Mesenchymal stem cell (in vitro differentiated cells and primary cell): Measurements from ENCODE around the gene GRIN1.

ENCODE experiments used
- DNase-seq: peaks from one replicate; pipeline ENCODE4 v3.0.0-alpha.2; 2013
- H2AFZ ChIP-seq: one replicate; pipeline ENCODE4 v1.6.1; 2013; ENCODE audit warnings: low read depth, mild to moderate bottlenecking, control low read depth, inconsistent platforms, low read length, moderate library complexity
- H2AK5ac ChIP-seq: 2 replicates; pipeline ENCODE4 v1.6.1; 2013; ENCODE audit warnings: low read length, moderate library complexity, mild to moderate bottlenecking, inconsistent platforms; ENCODE audit not compliant: severe bottlenecking
- H2BK120ac ChIP-seq: one replicate; pipeline ENCODE4 v1.6.1; 2013; ENCODE audit warnings: low read depth, mild to moderate bottlenecking, inconsistent platforms, low read length, moderate library complexity
- H2BK12ac ChIP-seq, 2 experiments: one replicate each; pipeline ENCODE4 v1.6.1; 2013; ENCODE audit warnings: inconsistent platforms in 2 of 2, low read length in 2 of 2, mild to moderate bottlenecking in 2 of 2, moderate library complexity in 2 of 2, control low read depth in 1 of 2
- H2BK15ac ChIP-seq: one replicate; pipeline ENCODE4 v1.6.1; 2013; ENCODE audit warnings: mild to moderate bottlenecking, low read depth, inconsistent platforms; ENCODE audit not compliant: poor library complexity, severe bottlenecking
- H2BK5ac ChIP-seq: 2 replicates; pipeline ENCODE4 v1.6.1; 2013; ENCODE audit warnings: low read depth, mild to moderate bottlenecking, low read length, control low read depth, inconsistent platforms; ENCODE audit not compliant: poor library complexity, severe bottlenecking
- H3K14ac ChIP-seq, 2 experiments: one replicate each; pipeline ENCODE4 v1.6.1; 2013; ENCODE audit warnings: inconsistent platforms in 2 of 2, low read length in 2 of 2, control low read depth in 1 of 2, mild to moderate bottlenecking in 1 of 2, moderate library complexity in 1 of 2
- H3K18ac ChIP-seq, 2 experiments: one replicate each; pipeline ENCODE4 v1.6.1; 2013; ENCODE audit warnings: inconsistent platforms in 2 of 2, low read length in 2 of 2, control low read depth in 1 of 2, low read depth in 1 of 2, mild to moderate bottlenecking in 1 of 2
- H3K23ac ChIP-seq, 2 experiments: one replicate each; pipeline ENCODE4 v1.6.1; 2013; ENCODE audit warnings: inconsistent platforms in 2 of 2, low read length in 2 of 2, mild to moderate bottlenecking in 2 of 2, moderate library complexity in 2 of 2, control low read depth in 1 of 2
- H3K27ac ChIP-seq: 2 replicates; pipeline ENCODE4 v1.5.1; 2013; ENCODE audit warnings: mild to moderate bottlenecking, moderate library complexity, low read length, control low read depth, inconsistent platforms; ENCODE audit not compliant: poor library complexity, severe bottlenecking
- H3K27me3 ChIP-seq, 2 experiments: 2 replicates each; pipeline versions ENCODE4 v1.6.1 to v1.7.0; 2013; ENCODE audit warnings: low read length in 2 of 2, mild to moderate bottlenecking in 2 of 2, moderate library complexity in 2 of 2, control low read depth in 1 of 2, inconsistent platforms in 1 of 2; ENCODE audit not compliant: control insufficient read depth in 1 of 2, insufficient read depth in 1 of 2
- H3K36me3 ChIP-seq, 2 experiments: 2 replicates each; pipeline versions ENCODE4 v1.6.1 to v1.7.0; 2013; ENCODE audit warnings: low read length in 2 of 2, control low read depth in 1 of 2, inconsistent platforms in 1 of 2, low read depth in 1 of 2, mild to moderate bottlenecking in 1 of 2; ENCODE audit not compliant: insufficient read depth in 2 of 2, control insufficient read depth in 1 of 2
- H3K4ac ChIP-seq, 2 experiments: one replicate each; pipeline ENCODE4 v1.6.1; 2013; ENCODE audit warnings: inconsistent platforms in 2 of 2, low read length in 2 of 2, mild to moderate bottlenecking in 2 of 2, moderate library complexity in 2 of 2, control low read depth in 1 of 2, low read depth in 1 of 2
- H3K4me1 ChIP-seq: 2 replicates; pipeline ENCODE4 v1.6.1; 2013; ENCODE audit warnings: low read depth, low read length, control low read depth; ENCODE audit not compliant: control insufficient read depth, insufficient read depth
- H3K4me2 ChIP-seq: 2 replicates; pipeline ENCODE4 v1.6.1; 2013; ENCODE audit warnings: low read length, mild to moderate bottlenecking, inconsistent platforms; ENCODE audit not compliant: poor library complexity, severe bottlenecking
- H3K4me3 ChIP-seq, 2 experiments: 2 replicates each; pipeline versions ENCODE4 v1.5.1 to v1.7.0; 2013; ENCODE audit warnings: low read length in 2 of 2, mild to moderate bottlenecking in 2 of 2, control low read depth in 1 of 2, low read depth in 1 of 2; ENCODE audit not compliant: insufficient read depth in 1 of 2
- H3K79me1 ChIP-seq: replicated peaks from 2 replicates; pipeline ENCODE4 v1.6.1; 2013; ENCODE audit warnings: mild to moderate bottlenecking, control low read depth, low read length, inconsistent platforms; ENCODE audit not compliant: poor library complexity, severe bottlenecking
- H3K9ac ChIP-seq: 2 replicates; pipeline ENCODE4 v1.7.0; 2013; ENCODE audit warnings: mild to moderate bottlenecking, low read length, moderate library complexity
- H3K9me3 ChIP-seq: 2 replicates; pipeline ENCODE4 v1.7.0; 2013; ENCODE audit warnings: mild to moderate bottlenecking, low read length; ENCODE audit not compliant: control insufficient read depth
- H4K8ac ChIP-seq: one replicate; pipeline ENCODE4 v1.6.1; 2013; ENCODE audit warnings: inconsistent platforms, mild to moderate bottlenecking, low read length, moderate library complexity
- H4K91ac ChIP-seq: one replicate; pipeline ENCODE4 v1.6.1; 2013; ENCODE audit warnings: mild to moderate bottlenecking, low read length, inconsistent platforms
- WGBS: methylation state at CpG from one replicate; pipeline ENCODE4 v1.1.7; 2013; ENCODE audit warnings: mixed read lengths; 5-methylcytosine and 5-hydroxymethylcytosine counted together

GRIN1 gene

DNA sequence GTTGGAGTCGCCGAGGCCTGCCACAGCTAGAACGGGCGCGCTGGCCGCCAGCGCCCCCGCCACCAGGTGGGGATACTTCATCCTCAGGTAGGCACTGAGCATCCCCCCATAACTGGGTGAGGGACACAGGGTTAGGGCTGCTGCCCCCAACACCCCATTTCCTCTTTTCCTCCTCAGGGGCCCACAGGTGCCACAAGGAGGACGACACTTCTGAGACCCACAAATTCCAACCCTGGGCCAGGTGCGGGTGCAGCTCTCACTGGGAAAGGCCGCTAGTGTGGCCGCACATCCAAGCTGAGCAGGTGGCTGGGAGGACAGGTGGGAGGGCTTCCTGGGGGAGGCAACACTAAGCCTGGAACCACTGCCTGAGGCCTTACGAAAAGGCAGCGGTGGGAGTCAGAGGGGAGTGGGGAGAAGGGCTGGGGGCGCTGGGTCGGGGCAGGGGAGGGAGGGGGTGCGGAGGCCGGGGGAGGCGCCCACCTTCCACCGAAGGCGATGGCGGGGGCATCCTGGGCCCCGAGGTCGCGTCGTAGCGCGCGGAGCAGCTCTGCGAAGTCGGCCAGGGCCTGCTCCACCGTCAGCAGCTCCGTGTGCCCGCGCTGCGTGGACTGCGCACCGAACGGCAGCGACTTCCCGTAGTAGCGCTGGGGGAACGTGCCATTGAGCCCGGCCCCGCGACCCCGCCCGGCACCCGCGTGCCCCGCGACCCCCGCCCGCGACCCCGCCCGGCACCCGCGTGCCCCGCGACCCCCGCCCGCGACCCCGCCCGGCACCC is 25.4 kb upstream of the GRIN1 start:
- H3K36me3 ChIP-seq, result peaks cover 40 to 56% of the 10 kb centered on the region in 2 experiments
- no peak overlapping the region for H4K91ac ChIP-seq
- no peak overlapping the region for H2BK120ac ChIP-seq
- no peak overlapping the region for H2BK12ac ChIP-seq
- H2AK5ac ChIP-seq, result no peak overlapping the region
- H3K14ac ChIP-seq, result no peak overlapping the region
- peaks cover 6% of the 10 kb centered on the region for H3K79me1 ChIP-seq
- H3K27me3 ChIP-seq, result no peaks in the 10 kb centered on the region
- WGBS, result 86% methylated on average over 21 of the region's 66 CpGs
- H3K18ac ChIP-seq, result no peak overlapping the region
- H3K4ac ChIP-seq, result no peak overlapping the region
- no peak overlapping the region for H2BK15ac ChIP-seq
- no peak for DNase-seq
- no peak overlapping the region for H2BK5ac ChIP-seq
- H3K4me1 ChIP-seq, result peaks cover 18% of the 10 kb centered on the region
- no peak overlapping the region for H3K27ac ChIP-seq
- H3K4me2 ChIP-seq, result no peak overlapping the region
- no peak overlapping the region for H3K9ac ChIP-seq
- no peak overlapping the region for H2AFZ ChIP-seq
- peak overlapping the region; percentile 47 for H4K8ac ChIP-seq
- H3K4me3 ChIP-seq, result no peak overlapping the region
- H3K23ac ChIP-seq, result no peak overlapping the region
- no peaks in the 10 kb centered on the region for H3K9me3 ChIP-seq

DNA sequence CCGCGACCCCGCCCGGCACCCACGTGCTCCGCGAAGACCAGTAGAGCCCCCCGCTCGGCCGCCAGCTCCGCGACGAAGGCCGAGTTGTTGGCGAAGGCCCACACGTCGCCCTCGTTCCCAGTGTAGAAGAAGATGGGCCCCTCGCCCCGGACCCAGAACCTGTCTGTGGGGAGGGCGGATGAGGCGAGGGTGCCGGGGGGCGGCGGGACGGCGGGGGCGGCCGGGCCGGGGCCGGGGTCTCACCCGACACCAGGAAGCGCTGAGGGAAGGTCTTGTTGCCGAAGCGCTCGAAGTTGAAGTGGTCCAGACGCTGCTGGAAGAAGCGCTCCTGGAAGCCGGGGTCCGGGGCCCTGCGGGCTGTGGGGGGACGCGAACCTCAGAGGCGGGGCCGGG is 24.7 kb upstream of the GRIN1 start:
- H2AFZ ChIP-seq, result no peak overlapping the region
- H3K4ac ChIP-seq, result no peak overlapping the region
- no peaks in the 10 kb centered on the region for H3K9me3 ChIP-seq

GRCh38 chr9:137114613-137115393 is 24.2 kb upstream of the GRIN1 start, which contains the start of gene DPP7:
TSS of gene DPP7 (minus strand) at chr9:137114733. CDS start at chr9:137114713, 20 bp downstream.
- no peak within 1 kb of the TSS for H2AK5ac ChIP-seq
- H2BK5ac ChIP-seq, result no peak within 1 kb of the TSS
- H3K27me3 ChIP-seq, result no peaks in the 10 kb centered on the region
- peak; percentile 51 for DNase-seq
- H3K18ac ChIP-seq, result peak within 1 kb of the TSS in 1 of 2 experiments; percentile 64
- peak within 1 kb of the TSS; percentile 91 for H3K4me2 ChIP-seq
- H3K14ac ChIP-seq, result peak within 1 kb of the TSS in 1 of 2 experiments; percentile 56
- H3K27ac ChIP-seq, result no peak within 1 kb of the TSS
- peak within 1 kb of the TSS; percentile 62 for H3K9ac ChIP-seq
- H3K4me1 ChIP-seq, result peaks cover 18% of the 10 kb centered on the region
- no peaks in the 10 kb centered on the region for H3K9me3 ChIP-seq
- H4K91ac ChIP-seq, result no peak within 1 kb of the TSS
- peak within 1 kb of the TSS; percentile 55 for H2BK120ac ChIP-seq
- peak within 1 kb of the TSS; percentile 48 to 60 for H3K4ac ChIP-seq
- H4K8ac ChIP-seq, result peak within 1 kb of the TSS; percentile 47
- peaks cover 6% of the 10 kb centered on the region for H3K79me1 ChIP-seq
- peak within 1 kb of the TSS; percentile 18 to 29 for H2BK12ac ChIP-seq
- H2AFZ ChIP-seq, result peak within 1 kb of the TSS; percentile 60
- WGBS, result 29% methylated on average over 43 of the region's 70 CpGs
- peaks cover 27 to 44% of the 10 kb centered on the region in 2 experiments for H3K36me3 ChIP-seq
- H2BK15ac ChIP-seq, result peak within 1 kb of the TSS; percentile 36
- H3K23ac ChIP-seq, result no peak within 1 kb of the TSS
- H3K4me3 ChIP-seq, result peak within 1 kb of the TSS; percentile 53 to 73

More for the DNA sequence above, 24.7 kb upstream of the GRIN1 start:
- Histone ChIP-seq H3K4me3 (peak overlapping the region; percentile 53 to 73), H2BK5ac (no peak overlapping the region), H2BK120ac (peak overlapping the region; percentile 55), H3K4me2 (peak overlapping the region; percentile 91), H4K91ac (no peak overlapping the region), H3K14ac (no peak overlapping the region), H3K9ac (peak overlapping the region; percentile 62), H3K36me3 (peaks cover 33 to 50% of the 10 kb centered on the region in 2 experiments), H2BK15ac (no peak overlapping the region), H4K8ac (peak overlapping the region; percentile 47), H3K27me3 (no peaks in the 10 kb centered on the region), H2AK5ac (no peak overlapping the region), H3K18ac (peak overlapping the region in 1 of 2 experiments; percentile 64), H3K23ac (no peak overlapping the region), H3K4me1 (peaks cover 18% of the 10 kb centered on the region), H3K79me1 (peaks cover 6% of the 10 kb centered on the region), H2BK12ac (no peak overlapping the region), H3K27ac (no peak overlapping the region)
- 21% methylated on average over 29 of the region's 45 CpGs for WGBS
- DNase-seq, result no peak
